NCI-H446 treated with DMSO at 0.1 percent for 48 hours (cell line): Measurements from ENCODE around the gene MYBPHL.
A peak's percentile ranks its signal among the peaks of the same experiment; 100 is the strongest.

Source experiments
- DNase-seq: peaks from one replicate; lab custom pipeline; 2025; lab: John Stamatoyannopoulos, UW

Gene MYBPHL

DNA sequence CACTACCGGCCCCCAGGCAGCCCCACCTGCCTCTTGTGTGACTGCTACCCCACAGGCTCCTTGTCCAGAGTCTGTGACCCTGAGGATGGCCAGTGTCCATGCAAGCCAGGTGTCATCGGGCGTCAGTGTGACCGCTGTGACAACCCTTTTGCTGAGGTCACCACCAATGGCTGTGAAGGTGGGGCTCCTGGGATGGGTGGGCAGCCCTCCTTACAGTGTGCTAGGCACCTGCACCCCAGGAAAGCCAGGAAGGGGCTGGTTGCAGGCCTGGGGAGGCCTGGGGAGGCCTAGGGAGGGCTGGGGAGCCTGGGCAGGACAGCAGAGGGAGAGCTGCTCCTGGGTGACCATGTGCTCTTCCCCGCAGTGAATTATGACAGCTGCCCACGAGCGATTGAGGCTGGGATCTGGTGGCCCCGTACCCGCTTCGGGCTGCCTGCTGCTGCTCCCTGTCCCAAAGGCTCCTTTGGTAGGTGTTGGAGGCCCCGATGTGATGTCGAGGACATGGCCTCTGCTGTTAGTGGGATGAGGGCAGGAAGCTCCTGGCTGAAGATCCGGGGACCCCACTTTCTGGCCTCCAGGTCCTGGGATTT lies 41.0 kb downstream of the MYBPHL start:
- DNase-seq = no peak

DNA sequence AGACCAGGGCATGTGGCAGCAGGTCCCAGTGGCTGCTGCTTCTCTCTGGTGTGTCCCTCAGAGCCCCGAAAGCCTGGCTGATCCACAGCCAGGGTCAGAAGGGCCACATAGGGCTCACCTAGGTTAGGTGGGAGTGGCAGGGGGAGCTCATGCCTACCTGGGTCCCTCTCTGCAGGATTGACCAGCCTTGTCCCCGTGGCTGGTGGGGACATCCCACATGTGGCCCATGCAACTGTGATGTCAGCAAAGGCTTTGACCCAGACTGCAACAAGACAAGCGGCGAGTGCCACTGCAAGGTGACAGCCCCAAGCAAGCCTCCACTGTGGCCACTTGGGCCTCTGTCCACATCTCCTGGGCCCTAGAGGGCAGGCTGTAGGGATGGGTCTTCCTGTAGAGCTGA lies 41.8 kb downstream of the MYBPHL start:
- no peak for DNase-seq

DNA sequence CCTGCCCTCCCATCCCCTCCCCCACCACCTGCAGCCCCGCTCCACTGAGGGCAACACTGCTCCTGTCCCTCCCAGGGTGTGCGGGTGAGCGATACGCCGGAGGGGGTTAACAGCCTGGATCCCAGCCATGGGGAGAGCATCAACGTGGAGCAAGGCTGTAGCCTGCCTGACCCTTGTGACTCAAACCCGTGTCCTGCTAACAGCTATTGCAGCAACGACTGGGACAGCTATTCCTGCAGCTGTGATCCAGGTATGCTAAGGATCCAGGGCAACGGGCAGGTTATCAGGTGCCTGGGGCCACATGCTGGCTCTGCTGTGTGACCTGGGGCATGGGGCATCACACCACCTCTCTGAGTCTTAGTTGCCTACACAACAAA lies 42.4 kb downstream of the MYBPHL start:
- no peak for DNase-seq

DNA sequence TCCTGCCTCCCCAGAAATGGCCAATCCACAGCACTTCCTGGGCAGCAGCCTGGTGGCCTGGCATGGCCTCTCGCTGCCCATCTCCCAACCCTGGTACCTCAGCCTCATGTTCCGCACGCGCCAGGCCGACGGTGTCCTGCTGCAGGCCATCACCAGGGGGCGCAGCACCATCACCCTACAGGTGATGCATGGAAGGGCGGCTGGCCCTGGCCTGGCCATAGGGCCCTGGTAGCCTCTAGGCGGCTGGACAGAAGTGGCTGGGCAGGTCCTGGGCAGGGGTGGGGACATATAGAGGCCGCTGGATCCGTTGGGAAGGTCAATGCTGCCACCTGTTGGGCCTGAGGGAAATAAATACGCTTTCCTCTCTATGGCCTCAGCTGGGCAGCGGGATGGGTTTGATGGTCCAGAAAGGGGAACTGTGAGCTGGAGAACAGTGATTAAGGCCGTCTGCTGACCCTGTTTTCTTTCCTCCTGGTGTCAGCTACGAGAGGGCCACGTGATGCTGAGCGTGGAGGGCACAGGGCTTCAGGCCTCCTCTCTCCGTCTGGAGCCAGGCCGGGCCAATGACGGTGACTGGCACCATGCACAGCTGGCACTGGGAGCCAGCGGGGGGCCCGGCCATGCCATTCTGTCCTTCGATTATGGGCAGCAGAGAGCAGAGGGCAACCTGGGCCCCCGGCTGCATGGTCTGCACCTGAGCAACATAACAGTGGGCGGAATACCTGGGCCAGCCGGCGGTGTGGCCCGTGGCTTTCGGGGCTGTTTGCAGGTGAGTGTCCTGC lies 43.0 kb downstream of the MYBPHL start:
- DNase-seq = no peak

DNA sequence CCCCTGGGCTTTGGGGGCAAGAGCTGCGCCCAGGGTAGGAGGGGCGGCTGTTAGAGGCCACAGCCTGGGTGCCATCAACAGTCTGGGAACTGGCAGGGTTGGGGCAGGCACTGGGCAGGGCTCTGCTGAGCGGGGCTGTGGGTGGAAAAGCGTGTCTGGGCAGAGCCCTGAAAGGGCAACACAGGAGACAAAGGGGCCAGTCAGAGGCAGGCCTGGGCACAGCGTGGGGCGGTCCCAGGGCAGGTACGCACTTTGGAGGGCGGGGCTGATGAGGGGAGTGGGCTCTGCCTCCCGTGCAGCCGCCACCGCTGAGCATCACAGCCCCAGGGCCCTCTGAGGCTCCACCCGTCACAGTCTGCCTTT lies 43.6 kb downstream of the MYBPHL start:
- DNase-seq = no peak

DNA sequence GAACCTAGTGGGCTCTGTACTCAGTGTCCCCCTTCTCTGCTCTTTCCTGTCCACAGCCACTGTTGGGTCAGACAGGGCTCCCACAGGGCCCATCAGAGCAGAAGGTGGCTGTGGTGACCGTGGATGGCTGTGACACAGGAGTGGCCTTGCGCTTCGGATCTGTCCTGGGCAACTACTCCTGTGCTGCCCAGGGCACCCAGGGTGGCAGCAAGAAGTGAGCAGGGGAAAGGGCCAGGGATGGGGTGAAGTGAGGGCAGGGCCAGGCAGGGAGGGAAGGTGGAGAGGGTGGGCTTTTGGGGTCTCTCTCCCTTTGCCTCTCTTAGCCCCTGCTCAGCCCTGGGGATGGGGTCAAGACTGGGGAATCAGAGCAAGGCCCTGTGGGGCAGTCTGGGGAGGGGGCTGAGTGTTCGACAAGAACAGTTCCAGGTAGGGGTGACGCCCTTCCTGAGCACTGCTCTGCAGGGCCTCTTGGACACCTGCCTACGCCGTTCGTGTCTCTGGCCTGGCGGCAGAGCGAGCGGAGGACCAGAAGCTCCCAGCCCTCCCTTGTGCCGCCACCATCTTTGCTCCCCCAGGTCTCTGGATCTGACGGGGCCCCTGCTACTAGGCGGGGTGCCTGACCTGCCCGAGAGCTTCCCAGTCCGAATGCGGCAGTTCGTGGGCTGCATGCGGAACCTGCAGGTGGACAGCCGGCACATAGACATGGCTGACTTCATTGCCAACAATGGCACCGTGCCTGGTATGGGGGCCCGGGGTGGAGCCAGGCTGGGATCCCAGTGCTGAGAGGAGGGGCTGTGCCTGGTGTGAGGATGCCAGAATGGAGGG lies 44.4 kb downstream of the MYBPHL start:
- no peak for DNase-seq

DNA sequence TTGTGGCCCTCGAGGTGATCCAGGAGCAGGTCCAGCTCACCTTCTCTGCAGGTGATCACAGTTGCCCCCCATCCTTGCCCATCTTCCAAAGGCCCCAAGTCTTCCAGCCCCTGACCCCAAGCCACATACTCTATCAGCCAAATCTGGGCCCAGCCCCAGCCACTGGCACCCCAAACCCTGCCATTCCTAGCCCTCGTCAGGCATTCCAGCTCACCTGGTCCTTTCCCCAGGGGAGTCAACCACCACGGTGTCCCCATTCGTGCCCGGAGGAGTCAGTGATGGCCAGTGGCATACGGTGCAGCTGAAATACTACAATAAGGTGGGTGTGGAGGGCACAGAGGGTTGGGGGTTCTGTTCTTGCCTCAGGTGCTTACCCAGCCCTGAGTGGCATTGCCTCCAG lies 45.2 kb downstream of the MYBPHL start:
- no peak for DNase-seq

DNA sequence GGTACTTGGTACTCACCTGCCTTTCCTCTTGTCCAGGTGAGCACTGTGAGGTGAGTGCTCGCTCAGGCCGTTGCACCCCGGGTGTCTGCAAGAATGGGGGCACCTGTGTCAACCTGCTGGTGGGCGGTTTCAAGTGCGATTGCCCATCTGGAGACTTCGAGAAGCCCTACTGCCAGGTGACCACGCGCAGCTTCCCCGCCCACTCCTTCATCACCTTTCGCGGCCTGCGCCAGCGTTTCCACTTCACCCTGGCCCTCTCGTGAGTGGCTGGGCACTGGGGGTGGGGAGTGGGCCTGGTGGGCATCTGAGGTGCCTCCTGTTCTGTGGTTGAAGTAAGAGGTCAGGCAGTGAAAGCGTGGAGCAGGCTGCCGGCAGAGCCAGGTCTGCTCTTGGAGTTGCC lies 45.8 kb downstream of the MYBPHL start:
- DNase-seq = no peak

DNA sequence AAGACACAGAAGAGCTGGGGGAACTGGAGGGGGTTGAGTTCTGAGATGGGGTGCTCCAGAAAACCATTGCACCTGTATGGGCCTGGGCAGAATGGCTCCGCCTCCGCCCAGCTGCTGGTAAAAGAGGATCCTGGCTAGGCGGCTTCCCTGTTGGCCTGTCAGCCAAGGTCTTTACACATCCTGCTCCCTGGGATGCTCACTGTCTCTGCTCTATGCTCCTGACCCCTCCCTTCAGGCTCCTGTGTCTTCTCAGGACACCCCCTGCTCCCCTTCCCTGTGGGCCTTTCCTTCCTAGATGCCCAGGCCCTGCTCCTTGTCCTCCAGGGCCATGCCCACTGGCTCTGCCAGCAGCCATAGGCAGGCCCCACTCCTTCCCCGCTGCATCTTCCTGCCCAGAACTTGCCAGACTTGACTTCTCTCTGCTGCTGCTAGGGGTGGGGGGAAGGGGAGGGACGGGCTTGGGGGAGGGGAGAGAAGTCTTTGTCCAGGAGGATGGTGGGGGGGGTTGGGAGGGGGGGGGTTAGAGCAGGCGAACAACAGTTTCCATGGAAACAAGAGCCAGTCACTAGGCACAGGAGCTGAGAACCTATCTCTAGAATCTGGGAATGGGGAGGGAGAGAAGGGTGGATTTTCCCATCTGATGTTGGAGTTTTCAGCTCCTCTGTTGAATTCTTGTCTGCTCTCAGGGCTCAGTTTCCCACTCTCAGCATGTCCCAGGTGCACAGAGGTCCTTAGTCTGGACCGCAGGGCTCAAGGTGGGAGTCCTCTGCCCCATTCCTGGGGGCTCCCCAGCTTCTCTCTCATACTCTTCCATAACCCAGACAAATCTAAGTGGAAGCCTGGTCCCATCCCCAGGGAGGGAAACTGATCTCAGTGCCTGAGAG lies 46.9 kb downstream of the MYBPHL start:
- DNase-seq = no peak

DNA sequence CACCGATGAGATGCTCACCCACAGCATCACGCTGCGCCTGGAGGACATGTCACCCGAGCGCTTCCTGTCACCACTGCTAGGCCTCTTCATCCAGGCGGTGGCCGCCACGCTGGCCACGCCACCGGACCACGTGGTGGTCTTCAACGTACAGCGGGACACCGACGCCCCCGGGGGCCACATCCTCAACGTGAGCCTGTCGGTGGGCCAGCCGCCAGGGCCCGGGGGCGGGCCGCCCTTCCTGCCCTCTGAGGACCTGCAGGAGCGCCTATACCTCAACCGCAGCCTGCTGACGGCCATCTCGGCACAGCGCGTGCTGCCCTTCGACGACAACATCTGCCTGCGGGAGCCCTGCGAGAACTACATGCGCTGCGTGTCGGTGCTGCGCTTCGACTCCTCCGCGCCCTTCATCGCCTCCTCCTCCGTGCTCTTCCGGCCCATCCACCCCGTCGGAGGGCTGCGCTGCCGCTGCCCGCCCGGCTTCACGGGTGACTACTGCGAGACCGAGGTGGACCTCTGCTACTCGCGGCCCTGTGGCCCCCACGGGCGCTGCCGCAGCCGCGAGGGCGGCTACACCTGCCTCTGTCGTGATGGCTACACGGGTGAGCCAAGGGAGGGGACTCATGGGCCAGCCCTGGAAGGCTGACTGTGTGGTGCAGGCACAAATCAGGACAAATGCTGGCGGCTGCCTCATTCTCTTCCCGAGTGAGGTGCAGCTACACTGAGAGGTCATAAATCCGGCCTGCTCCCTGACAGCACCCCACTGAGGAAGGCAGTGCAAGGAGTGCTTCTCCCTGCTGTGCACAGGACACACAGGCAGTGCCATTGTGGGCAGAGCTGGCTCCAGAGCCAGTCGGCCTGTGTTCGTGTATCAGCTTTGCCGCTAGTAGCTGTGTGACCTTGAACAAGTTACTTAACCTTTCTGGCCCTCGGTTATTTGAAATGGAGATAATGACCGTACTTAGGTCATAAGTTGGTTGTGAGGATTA lies 48.0 kb downstream of the MYBPHL start:
- no peak for DNase-seq

DNA sequence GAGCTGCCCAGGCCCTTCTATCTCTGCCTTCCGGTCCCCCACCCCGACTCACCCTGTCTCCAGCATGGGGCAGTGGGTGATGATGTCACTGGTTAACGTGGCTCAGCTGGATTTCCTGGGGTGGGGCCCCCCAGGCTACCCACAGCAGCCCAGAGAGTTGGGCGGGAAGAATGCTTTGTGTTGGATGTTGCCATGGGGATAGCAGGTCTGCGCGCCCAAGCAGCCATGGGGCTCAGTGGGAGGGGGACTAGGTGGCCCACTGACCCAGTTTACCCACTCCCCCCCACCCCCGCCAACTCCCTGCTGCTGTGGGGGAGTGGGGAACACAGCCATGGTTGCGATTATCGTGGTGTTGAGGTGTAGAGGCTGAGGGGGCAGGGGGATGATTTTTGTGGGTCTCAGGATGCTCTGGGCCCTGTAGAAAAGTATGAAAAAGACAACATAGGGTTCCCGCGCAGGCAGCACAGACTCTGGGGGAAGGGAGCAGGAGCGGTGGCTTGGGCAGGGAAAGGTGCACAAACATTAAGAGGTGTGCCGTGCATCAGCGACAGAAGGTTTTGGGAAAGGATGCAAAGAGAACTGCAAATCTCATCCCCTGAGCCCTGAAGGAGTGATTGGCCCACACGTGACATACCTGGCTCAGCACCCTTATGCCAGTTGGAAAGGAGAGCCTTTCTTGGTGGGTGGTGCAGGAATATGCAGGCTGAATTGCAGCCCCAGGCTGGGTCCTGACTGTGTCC lies 49.0 kb downstream of the MYBPHL start:
- no peak for DNase-seq

DNA sequence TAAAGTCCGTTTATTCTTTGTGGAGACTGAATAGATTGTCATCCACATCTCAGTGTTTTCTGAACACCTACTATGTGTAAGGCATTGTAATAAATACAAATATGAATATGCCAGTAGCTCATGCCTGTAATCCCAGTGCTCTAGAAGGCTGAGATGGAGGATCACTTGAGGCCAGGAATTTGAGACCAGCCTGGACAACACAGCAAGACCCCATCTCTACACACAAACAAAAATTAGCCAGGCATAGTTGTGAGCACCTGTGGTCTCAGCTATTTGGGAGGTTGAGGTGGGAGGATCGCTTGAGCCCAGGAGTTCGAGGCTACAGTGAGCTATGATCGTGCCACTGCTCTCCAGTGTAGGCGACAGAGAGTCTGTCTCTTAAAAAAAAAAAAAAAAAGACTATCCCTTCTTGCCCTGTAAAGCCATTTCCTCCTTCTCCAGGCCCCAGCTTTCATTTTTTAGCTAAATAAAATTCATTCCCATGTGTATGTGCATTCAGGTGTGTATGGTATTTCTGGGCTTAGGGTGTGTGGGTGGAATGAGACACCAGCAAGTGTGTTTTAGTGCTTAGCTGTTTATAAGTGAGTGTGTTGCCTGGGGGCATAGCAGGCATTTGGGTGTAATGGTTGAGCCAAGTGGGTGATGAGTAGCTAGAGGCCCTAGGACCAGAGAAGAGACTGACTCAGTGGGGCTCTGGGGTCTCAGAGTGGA lies 49.7 kb downstream of the MYBPHL start:
- no peak for DNase-seq

DNA sequence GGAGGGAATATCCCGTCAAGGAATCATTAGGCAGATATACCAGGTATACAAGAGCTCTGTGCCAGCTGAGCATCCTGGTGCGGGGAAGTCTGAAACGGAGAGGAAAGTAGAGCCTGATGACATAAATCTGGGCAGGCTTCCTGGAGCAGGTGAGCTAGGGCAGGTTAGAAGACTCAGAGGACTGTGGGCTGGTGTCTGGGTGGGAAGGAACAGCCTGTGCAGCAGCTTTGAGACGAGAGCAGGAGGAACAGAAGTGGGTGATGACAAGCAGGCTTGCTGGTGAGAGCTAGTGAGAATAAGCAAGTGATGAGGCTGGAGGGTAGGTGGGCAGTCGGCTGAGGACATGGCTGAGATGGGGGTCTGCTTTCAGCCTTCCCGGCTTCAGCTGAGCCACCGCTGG lies 50.7 kb downstream of the MYBPHL start:
- no peak for DNase-seq

DNA sequence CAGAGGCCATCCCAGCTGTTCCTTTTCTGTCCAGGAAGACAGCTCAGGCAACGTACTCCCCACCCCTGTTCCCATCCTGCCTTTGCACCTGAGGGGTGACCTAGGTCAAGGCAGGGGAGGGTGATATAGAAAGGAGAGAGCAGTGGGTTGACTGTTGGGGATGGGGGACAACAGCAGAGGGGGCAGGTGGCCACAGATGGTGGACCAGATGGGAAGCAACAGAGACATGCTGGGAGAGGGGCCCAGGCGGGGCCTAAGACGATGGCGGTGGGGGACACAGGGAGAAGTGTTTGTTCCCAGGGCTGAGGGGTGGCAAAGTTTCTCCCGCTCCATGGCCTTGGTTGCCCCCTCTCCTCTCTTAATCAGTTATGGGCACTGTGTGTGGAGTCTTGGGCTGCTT lies 51.1 kb downstream of the MYBPHL start:
- DNase-seq = no peak

DNA sequence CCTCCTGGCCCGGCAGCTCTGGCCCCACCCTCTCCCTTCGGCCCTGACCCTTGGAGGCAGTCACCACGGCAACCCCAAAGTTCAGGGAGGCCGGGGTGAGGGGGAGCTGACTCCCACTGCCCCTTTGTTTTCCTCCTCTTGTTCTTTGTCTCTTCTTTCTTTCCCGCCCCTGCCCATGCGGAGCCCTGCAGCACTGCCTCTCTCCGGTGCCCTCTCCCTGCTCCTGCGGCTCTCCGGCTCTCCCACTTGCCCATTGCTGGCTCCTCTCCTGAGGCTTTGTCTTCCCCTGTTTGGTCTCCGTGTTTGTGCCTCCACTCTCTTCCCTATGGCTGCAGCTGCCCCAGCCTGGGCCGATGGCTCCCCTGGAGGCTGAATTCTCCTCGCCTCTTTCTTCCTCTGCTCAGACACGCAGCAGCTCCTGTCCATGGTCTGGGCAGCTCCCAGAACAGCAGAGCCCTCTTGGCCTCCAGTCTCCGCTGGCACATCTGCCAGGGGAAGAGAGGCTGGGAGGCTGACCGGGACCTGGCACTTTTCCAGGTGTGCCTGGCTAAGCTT lies 51.6 kb downstream of the MYBPHL start:
- DNase-seq = peak; percentile 31

DNA sequence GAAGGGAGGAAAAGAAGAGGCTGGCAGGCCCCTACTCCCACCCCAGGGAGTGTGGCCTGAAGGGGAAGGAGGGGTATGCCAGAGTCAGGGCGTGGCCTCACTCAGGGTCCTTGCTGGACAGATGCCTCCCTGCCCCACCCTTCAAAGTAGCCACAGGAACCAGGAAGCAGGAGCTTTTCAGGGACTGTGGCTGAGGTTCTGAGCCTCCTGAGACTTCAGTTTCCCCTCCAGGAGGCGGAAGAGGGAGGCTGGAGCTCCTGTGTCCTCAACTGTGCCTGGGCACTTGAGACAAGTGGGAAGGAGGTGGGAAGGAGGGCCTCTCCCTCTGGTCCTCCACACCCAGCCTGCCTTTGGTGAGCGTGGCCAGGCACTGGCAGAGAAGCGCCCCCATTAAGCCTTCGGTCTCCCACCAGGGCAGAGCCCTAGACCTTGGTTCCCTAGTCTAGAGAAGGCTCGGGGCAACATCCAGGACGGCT lies 52.2 kb downstream of the MYBPHL start:
- no peak for DNase-seq

DNA sequence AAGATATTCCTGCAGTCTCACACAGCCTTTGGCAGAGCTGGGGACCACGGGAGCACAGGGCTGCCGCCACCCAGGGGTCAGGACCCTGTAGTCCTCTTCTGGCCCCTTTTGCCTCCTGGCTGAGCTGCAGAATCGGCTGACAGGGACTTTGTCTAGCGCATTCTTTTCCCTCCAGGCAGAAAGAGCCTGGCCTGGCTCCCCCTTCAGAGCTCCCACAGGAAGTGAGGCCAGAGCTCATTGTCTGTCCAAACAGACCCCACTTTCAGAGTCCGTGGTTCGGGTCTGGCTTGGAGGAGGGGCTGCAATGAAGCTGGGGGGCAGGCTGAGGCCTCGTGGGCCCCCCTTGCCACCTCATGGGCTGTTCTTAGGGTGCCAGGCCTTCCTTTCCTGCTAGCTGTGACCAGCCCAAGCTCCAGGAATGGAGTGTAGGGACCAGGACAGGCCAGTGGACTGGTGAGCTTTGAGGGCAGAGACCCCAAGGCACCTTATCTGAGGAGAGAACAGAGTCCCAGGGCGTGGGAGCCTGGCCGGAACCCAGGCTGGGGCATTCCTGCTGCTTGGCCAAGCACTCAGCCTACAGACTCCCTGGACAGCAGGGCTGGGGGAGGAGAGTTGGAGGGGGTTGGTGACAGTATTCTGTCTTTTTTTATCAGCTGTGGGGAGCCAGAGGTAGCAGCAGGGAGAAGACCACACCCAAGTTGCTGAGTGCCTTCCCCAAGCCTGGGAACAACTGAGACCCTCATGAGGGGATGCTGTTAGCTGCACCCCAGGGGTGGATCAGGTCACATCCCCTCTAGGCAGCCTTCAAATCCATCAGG lies 52.8 kb downstream of the MYBPHL start:
- no peak for DNase-seq
